NCI-H526 treated with DMSO at 0.1 percent for 48 hours (cell line): Measurements from ENCODE around the gene TNNT2.

Experiments used
- DNase-seq: peaks from one replicate; lab custom pipeline; 2025; lab: John Stamatoyannopoulos, UW

TNNT2 gene

DNA sequence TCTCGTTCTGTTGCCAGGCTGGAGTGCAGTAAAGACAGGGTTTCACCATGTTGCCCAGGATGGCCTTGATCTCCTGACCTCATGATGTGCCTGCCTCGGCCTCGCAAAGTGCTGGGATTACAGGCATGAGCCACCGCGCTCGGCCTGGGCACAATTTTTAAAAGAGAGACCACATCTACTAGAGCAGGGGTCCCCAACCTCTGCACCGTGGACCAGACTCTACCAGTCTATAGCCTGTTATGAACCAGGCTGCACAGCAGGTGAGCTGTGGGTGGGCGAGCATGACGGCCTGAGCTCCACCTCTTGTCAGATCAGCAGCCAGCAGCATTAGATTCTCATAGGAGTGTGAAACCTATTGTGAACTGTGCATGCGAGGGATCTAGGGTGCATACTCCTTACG lies 20.8 kb downstream of the TNNT2 start:
- DNase-seq = no peak

GRCh38 chr1:201356236-201356635 lies 21.2 kb downstream of the TNNT2 start:
- DNase-seq = no peak

DNA sequence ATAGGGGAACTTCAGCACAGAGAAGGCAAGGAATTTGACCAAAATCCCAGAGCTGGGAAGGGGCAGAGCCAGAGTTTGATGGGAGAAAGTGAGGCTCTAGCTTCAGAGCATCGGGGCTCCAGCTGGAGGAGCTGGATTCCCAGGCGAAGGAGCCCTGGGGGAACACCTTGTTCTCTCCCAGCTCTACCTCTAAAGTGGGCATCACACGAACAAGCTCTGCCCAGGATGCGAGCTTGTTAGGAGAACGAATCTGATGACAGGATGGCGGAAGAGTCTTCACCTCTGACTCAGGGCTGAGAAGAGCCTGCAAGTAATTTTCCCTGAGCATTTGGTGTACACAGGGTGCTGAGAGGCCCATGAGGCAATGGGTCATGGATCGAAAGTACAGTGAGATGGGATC lies 22.0 kb downstream of the TNNT2 start:
- DNase-seq = no peak

GRCh38 chr1:201354901-201355295 lies 22.6 kb downstream of the TNNT2 start:
- no peak for DNase-seq

GRCh38 chr1:201354151-201354900 lies 23.2 kb downstream of the TNNT2 start:
- no peak for DNase-seq

DNA sequence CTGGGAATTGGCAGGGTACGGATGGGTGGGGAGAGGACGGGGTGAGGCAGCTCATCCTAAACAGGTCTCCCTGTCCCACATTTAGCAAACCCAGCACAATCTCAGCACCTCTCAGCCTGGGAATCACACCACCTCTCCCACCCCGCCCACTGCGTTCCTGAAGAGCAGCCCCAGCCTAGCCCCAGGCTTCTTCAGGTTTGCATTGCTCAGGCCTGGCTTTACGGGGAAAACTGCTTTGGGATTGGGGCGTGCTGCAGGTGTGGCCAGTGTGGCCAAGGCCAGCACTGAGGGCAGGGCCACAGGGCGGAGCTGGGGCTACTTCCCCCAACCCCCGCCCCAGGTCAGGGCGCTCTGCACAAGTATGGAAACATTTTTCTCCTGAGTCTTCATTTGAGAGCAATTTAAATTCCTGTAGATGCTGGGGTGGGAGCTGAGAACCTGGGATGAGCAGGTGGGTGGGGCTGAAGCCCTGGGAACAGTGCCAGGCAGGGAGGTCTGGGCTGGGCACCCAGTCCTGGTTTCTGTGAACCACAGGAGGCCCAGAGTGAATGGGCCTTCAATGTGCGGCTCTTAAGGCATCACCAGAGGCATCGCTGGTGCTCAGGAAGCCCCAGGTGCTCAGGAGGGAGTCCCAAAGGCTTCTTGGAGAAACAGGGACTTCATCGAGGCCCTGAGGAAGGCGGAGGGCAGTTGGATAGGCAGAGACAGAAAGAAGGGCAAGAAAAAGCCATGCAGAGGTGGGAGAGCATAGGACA lies 24.1 kb downstream of the TNNT2 start:
- DNase-seq = no peak

GRCh38 chr1:201351617-201352016 lies 25.9 kb downstream of the TNNT2 start:
- DNase-seq = no peak

- no peak for DNase-seq
Measured at GRCh38 chr1:201350884-201351283, 26.6 kb downstream of the TNNT2 start.

DNA sequence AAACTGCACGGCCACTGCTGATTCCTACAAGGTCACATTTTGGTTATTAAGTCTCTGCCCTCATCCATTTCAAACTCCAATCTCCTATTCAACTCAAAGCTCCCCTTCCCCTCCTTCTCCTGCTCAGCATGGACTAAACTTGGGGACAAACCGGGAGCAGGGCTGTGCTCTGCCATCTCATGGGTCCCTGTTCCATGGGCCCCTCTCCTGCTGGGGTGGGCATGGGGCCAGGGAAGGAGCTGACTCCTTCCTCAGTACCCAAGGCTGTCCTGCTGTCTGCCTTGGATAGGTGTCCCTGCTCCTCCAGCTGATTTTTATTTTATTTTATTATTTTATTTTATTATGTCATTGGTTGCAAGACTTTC lies 27.1 kb downstream of the TNNT2 start:
- no peak for DNase-seq

DNA sequence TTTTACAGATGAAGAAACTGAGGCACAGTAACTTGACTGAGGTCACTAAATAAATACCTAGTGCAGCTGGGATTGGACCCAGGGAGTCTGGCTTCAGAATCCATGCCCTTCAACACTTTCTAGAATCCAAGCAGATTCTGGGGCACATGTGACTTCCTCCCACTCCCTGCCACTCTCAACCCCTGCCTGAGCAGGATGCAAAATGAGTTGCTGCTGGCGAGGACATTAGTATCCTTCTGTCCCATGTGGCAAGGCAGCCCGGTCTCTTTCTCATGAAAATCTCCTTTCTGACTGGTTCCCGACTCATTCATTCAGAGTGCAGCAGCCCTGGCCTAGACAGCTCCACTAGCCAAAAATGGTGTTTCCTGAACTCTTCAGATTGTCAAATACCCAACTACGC lies 28.4 kb downstream of the TNNT2 start:
- DNase-seq = no peak

GRCh38 chr1:201348211-201348566 lies 29.3 kb downstream of the TNNT2 start:
- no peak for DNase-seq

GRCh38 chr1:201347498-201348210 lies 29.8 kb downstream of the TNNT2 start:
- no peak for DNase-seq

DNA sequence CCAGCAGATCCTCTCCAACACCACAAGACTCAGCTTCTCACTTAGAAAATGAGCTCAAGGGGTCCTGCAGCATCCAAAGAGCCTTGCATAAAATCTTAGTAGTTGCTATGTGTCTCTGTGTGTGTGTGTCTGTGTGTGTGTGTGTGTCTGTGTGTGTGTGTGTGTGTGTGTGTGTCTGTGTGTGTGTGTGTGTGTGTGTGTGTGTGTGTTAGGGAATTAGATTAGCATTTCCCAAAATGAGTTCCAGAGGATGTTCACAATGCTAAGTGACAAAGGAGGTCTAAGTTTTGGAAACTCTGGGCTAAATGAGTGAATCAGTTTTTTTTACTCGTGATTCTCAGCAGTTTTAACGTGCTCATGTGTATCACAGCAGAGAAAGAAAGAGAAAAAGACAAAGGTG lies 30.5 kb downstream of the TNNT2 start:
- DNase-seq = no peak

DNA sequence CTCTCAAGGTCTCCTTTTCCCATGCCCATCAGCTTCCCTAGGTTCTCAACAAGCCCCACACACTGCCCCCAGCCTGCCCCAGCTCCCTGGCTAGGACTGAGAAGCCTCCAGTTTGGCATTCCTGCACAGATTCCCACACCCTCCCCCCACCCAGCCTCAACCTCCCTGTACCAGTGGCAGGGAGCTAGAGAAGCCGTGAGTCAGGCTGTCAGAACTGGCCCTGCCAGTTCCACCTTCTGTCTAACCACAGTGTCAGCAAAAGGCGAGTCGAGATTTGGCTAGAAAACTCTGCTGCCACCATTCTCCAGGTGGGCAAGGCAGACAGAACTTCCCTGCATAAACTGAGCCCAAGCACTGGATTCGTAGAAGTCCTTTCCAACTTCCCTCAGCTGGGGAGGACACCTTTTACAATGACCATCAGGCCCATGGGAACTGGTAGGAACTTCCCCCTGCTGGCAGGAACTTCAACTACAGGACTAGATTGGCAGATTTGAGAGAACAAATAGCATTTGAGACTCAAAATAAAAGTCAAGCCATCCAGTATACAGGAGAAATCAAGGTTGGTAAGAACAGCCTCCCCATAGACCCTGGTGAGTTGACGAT lies 31.0 kb downstream of the TNNT2 start:
- no peak for DNase-seq

DNA sequence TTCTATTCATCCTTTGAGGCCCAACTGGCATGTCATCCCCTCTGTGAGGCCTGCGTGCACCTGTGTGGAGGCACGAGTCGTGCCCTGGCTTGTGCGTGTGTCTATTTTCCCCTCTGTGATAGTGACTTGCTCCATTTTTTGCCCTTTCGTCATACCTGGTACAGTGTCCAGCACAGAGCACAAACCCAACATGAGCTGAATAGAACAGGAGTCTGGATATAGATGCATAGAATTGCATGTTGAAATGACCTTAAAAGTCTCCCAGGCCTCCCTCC lies 32.5 kb downstream of the TNNT2 start:
- no peak for DNase-seq

GRCh38 chr1:201344206-201345080 lies 33.0 kb downstream of the TNNT2 start:
- no peak for DNase-seq

GRCh38 chr1:201341377-201341776 lies 36.1 kb downstream of the TNNT2 start:
- DNase-seq = no peak

GRCh38 chr1:201336711-201337450 lies 40.6 kb downstream of the TNNT2 start:
- DNase-seq = no peak

GRCh38 chr1:201335901-201336300 lies 41.6 kb downstream of the TNNT2 start:
- no peak for DNase-seq

DNA sequence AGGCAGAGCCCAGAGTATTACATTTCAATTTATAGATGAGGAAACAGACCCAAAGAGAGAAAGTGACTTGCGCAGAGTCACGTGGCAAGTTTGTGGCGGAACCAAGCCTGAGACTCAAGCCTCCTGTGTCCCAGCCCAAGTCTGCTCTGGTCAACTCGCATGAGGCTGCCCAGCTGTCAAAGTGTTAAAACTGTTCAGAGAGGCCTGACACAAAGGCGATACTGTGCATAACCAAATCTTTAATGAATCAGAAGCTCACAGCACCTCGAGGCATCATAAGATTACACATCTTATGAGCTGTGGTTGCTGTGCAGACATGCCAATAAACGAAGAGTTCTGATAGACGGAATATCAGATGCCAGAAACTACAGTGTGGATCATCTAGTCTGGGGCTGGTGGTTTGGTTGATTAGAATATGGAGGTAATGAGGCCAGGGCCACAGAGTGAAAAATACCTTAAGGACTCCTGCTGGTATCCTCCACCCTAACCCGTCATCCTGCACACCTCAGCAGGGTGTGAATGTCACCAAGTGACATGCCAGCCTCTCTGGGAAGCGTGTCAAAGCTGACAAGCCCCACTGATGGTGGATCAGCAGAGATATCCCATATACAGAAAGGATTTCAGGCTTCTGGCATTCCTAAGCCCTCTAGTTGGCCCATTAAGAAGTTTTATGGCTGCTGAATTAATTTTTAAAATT lies 42.2 kb downstream of the TNNT2 start:
- no peak for DNase-seq
